ENCODE measurements around the gene HOXD1.

The HOXD1 gene

GRCh38 chr2:176193048-176193447, 4.6 kb downstream of the HOXD1 start:
- no peak for TF ChIP-seq GATA1 (IDR thresholded peaks at IDR 0.05; ENCODE audit: low read depth, low read length)
- no peak for TF ChIP-seq POLR2A (IDR thresholded peaks at IDR 0.05; ENCODE audit: low read length)
- no peak for DNase-seq

- TF ChIP-seq POLR2A (IDR thresholded peaks at IDR 0.05; ENCODE audit: low read length) = no peak
- TF ChIP-seq GATA1 (IDR thresholded peaks at IDR 0.05; ENCODE audit: low read depth, low read length) = no peak
- no peak for DNase-seq
Observed at GRCh38 chr2:176199902-176200301, 11.4 kb downstream of the HOXD1 start.

DNA sequence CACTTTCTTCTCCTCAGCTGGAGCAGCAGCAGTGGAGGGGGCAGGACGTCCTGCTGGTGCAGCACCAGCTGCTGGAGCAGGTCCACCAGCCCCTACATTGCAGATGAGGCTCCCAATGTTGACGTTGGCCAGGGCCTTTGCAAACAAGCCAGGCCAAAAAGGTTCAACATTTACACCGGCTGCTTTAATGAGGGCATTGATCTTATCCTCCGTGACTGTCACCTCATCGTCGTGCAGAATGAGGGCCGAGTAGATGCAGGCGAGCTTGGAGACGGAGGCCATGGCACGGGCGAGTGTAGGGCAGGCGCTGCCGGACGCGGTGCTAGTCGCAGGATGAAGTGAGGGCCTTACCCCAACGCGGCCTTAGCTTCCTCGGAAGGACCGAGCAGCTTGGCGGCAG, 12.5 kb downstream of the HOXD1 start:
- TF ChIP-seq GATA1 (IDR thresholded peaks at IDR 0.05; ENCODE audit: low read depth, low read length) (no peak), POLR2A (IDR thresholded peaks at IDR 0.05; ENCODE audit: low read length) (no peak)
- no peak for DNase-seq

DNA sequence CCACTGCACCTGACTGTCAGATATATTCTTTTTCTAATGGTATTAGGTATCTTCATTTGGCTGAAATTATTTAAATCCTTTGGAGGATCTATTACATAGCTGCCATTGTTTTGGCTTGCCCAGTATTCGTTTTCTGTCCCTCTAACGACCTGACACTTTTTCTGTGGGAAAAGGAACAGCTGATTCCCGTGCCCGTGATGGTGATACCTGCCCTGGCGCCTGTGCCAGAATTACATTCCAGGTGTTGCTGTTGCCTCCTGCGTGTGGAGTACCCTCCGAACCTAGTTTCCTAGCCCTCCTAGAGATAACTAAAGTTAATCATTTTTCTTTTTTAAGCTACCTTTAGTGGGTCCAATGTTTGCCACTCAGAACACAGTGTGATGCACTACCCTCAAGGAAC, 14.0 kb downstream of the HOXD1 start:
- TF ChIP-seq GATA1 (IDR thresholded peaks at IDR 0.05; ENCODE audit: low read depth, low read length) (no peak), POLR2A (IDR thresholded peaks at IDR 0.05; ENCODE audit: low read length) (no peak)
- DNase-seq = no peak

DNA sequence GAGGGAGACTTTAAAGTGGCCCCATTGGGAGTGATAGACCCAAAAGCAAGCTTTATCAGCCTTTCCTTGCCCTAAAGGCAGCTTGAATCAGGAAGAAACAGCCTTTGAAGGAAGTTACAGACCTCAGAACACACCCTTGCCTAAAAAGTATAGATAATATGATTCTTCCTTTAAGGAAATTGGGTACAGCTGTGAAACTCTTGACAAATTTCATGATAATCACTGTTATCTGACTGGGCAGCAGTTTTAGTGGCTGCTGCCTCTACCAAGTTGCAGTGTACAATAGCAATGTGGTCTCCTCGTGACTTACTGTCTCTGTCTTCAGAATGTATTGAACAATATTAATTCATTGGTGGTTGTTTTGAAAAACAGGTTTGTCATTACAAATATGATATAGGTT, 16.7 kb downstream of the HOXD1 start:
- no peak for TF ChIP-seq POLR2A (IDR thresholded peaks at IDR 0.05; ENCODE audit: low read length)
- TF ChIP-seq GATA1 (IDR thresholded peaks at IDR 0.05; ENCODE audit: low read depth, low read length) = no peak
- DNase-seq = peak in 1 of 2 experiments; percentile 33

- no peak for DNase-seq
- no peak for TF ChIP-seq GATA1 (IDR thresholded peaks at IDR 0.05; ENCODE audit: low read depth, low read length)
- TF ChIP-seq POLR2A (IDR thresholded peaks at IDR 0.05; ENCODE audit: low read length) = no peak
Observed at GRCh38 chr2:176206136-176206535, 17.7 kb downstream of the HOXD1 start.

- DNase-seq = no peak
- TF ChIP-seq POLR2A (IDR thresholded peaks at IDR 0.05; ENCODE audit: low read length) (no peak), GATA1 (IDR thresholded peaks at IDR 0.05; ENCODE audit: low read depth, low read length) (no peak)
Observed at GRCh38 chr2:176206682-176207081, 18.2 kb downstream of the HOXD1 start.

DNA sequence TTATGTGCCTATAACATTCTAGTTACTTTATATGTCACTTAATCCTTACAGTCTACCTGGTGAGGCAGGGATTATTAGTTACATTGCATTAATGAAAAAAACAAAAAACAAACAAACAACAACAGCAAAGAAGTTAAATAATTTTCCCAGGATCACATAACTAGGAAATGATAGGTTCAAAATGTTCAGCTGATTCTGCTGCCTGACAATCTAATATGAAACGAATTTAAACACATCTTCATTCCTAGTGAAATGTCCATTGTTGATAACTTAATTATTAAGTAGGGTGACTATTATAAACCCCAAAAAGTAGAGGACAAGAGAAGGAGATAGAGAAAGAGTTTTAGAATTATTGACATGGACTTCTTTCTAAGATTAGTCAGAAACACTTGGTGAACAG, 22.6 kb downstream of the HOXD1 start:
- no peak for TF ChIP-seq GATA1 (IDR thresholded peaks at IDR 0.05; ENCODE audit: low read depth, low read length)
- TF ChIP-seq POLR2A (IDR thresholded peaks at IDR 0.05; ENCODE audit: low read length) = no peak
- no peak for DNase-seq

DNA sequence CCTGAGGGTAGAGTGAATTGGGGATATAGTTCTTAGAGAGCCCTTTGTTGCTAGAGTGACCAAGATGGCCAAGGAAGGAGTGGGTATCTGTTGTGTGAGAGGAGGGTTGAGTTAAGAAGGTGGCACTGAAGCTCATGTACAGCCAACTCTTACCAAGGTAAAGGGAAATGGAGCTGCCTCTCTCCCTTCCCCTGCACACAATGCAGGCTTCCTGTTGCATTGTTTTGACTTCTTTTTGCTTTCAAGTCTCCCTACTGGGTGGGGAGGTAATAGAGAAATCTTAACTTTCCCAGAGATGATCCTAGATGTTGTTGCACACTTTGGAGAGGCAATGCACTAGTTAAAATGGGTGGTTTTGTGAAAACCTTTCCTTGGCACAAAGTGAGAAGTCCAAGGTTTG, 23.8 kb downstream of the HOXD1 start:
- TF ChIP-seq GATA1 (IDR thresholded peaks at IDR 0.05; ENCODE audit: low read depth, low read length) (no peak), POLR2A (IDR thresholded peaks at IDR 0.05; ENCODE audit: low read length) (no peak)
- no peak for DNase-seq

GRCh38 chr2:176213406-176213805, 24.9 kb downstream of the HOXD1 start:
- no peak for TF ChIP-seq POLR2A (IDR thresholded peaks at IDR 0.05; ENCODE audit: low read length)
- no peak for DNase-seq

DNA sequence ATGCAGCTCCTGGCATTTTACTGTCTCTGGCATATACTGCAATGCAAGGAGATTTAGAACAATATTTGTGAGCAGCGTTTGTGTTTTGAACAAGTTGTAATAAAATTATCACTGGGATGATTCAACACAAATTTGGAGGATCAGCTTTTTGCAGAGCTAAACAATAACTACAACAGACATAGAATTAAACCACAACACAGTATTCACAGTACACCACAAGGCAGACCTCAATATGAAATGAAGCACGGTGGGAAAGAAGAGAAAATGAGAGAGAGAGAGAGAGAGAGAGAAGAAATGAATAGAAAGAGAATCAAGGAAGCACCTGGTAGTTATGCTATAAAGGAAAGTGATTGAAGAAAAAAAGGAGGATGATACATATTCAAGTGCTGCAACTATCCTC, 39.4 kb downstream of the HOXD1 start:
- TF ChIP-seq GATA1 (IDR thresholded peaks at IDR 0.05; ENCODE audit: low read depth, low read length) (no peak), POLR2A (IDR thresholded peaks at IDR 0.05; ENCODE audit: low read length) (no peak)
- DNase-seq = no peak

GRCh38 chr2:176234156-176234555, 45.7 kb downstream of the HOXD1 start:
- DNase-seq = no peak
- TF ChIP-seq GATA1 (IDR thresholded peaks at IDR 0.05; ENCODE audit: low read depth, low read length) = no peak
- TF ChIP-seq POLR2A (IDR thresholded peaks at IDR 0.05; ENCODE audit: low read length) = no peak

- TF ChIP-seq GATA1 (IDR thresholded peaks at IDR 0.05; ENCODE audit: low read depth, low read length) = no peak
- no peak for TF ChIP-seq POLR2A (IDR thresholded peaks at IDR 0.05; ENCODE audit: low read length)
- no peak for DNase-seq
Observed at GRCh38 chr2:176234940-176235339, 46.5 kb downstream of the HOXD1 start.

GRCh38 chr2:176237456-176237855, 49.0 kb downstream of the HOXD1 start:
- TF ChIP-seq POLR2A (IDR thresholded peaks at IDR 0.05; ENCODE audit: low read length) (no peak), GATA1 (IDR thresholded peaks at IDR 0.05; ENCODE audit: low read depth, low read length) (no peak)
- no peak for DNase-seq

DNA sequence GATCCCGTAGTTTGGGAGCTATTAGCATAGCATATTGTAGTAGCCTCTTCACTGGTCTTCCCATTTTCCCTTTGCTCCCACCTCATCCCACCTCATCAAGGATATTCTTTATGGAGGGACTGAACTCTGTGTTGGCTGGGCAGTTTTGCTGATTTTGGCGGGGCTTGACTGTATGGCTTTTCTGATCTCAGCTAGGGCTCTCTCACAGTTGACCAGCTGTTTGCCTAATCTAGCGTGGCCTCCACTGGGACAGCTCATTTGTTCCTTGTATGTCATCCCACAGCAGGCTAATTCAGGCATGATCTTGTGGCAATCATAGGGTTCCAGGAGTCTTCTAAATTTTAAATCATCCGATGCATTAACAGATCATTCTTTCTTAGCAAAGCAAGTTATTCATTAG, 50.6 kb downstream of the HOXD1 start:
- TF ChIP-seq POLR2A (IDR thresholded peaks at IDR 0.05; ENCODE audit: low read length) (no peak), GATA1 (IDR thresholded peaks at IDR 0.05; ENCODE audit: low read depth, low read length) (no peak)

GRCh38 chr2:176240301-176240700, 51.8 kb downstream of the HOXD1 start:
- no peak for TF ChIP-seq POLR2A (IDR thresholded peaks at IDR 0.05; ENCODE audit: low read length)
- TF ChIP-seq GATA1 (IDR thresholded peaks at IDR 0.05; ENCODE audit: low read depth, low read length) = no peak
- DNase-seq = no peak

More for the DNA sequence above, 50.6 kb downstream of the HOXD1 start:
- no peak for DNase-seq

Data from erythroblast (primary cell).